Measurements from ENCODE around the gene SHANK2.

The SHANK2 gene

GRCh38 chr11:71227058-71227659 lies 25.2 kb downstream of the SHANK2 start:
- TF ChIP-seq, protein P1, sequence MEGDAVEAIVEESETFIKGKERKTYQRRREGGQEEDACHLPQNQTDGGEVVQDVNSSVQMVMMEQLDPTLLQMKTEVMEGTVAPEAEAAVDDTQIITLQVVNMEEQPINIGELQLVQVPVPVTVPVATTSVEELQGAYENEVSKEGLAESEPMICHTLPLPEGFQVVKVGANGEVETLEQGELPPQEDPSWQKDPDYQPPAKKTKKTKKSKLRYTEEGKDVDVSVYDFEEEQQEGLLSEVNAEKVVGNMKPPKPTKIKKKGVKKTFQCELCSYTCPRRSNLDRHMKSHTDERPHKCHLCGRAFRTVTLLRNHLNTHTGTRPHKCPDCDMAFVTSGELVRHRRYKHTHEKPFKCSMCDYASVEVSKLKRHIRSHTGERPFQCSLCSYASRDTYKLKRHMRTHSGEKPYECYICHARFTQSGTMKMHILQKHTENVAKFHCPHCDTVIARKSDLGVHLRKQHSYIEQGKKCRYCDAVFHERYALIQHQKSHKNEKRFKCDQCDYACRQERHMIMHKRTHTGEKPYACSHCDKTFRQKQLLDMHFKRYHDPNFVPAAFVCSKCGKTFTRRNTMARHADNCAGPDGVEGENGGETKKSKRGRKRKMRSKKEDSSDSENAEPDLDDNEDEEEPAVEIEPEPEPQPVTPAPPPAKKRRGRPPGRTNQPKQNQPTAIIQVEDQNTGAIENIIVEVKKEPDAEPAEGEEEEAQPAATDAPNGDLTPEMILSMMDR (IDR thresholded peaks at IDR 0.05) = no peak

GRCh38 chr11:71223671-71224660 lies 28.4 kb downstream of the SHANK2 start:
- TF ChIP-seq, protein P1 (IDR thresholded peaks at IDR 0.05) = no peak

GRCh38 chr11:71223081-71223405 lies 29.3 kb downstream of the SHANK2 start:
- TF ChIP-seq, protein P1 (IDR thresholded peaks at IDR 0.05) = no peak

GRCh38 chr11:71222318-71223080 lies 29.9 kb downstream of the SHANK2 start:
- TF ChIP-seq, protein P1 (IDR thresholded peaks at IDR 0.05) = no peak

DNA sequence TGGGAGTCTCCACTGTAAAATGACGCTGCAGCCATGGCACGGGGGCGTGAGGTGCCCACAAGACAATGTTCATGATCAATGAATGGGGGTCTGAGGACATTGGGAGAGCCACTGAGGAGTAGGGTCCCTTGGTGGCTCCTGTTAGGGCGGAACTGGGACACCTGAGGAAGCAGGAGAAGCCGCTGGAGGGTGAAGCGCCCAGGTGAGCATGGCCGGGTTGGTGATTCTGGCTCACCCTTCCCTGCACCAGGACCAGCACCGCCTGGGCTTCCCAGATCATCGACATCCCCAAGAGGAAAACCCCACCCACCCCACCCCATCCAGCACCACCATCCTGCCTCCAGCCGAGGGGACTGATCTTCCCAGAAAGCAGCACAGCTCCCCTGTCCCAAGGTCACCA lies 30.6 kb downstream of the SHANK2 start:
- TF ChIP-seq, protein P1 (IDR thresholded peaks at IDR 0.05) = no peak

DNA sequence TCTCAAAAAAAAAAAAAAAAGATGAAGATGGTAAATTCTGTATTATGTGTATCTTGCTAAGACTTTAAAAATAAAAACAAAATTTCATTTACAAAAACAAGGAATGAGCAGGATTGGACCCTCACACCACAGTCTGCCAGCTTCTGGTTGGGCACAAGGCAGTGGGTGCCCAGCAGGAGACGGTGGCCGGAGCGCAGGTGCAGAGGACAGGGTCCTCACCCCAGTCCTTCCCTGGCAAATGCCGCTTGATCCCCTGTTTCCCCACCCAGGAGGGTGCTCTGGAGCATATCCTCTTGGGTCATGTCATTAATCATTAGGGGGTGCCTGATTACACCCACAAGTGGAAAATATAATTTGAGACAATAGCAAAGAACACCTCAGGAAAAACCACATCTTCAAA lies 31.2 kb downstream of the SHANK2 start:
- TF ChIP-seq, protein P1 (IDR thresholded peaks at IDR 0.05) = no peak

- TF ChIP-seq, protein P1 (IDR thresholded peaks at IDR 0.05) = no peak
These were observed 33.4 kb downstream of the SHANK2 start for GRCh38 chr11:71218789-71219499.
